ENCODE results near the gene PRR23E.

PRR23E gene

GRCh38 chr3:127185962-127186674, 6.8 kb upstream of the PRR23E start:
- no peak for FAIRE-seq

- FAIRE-seq: peak; percentile 32
Observed at GRCh38 chr3:127187316-127187715, 5.6 kb upstream of the PRR23E start.

DNA sequence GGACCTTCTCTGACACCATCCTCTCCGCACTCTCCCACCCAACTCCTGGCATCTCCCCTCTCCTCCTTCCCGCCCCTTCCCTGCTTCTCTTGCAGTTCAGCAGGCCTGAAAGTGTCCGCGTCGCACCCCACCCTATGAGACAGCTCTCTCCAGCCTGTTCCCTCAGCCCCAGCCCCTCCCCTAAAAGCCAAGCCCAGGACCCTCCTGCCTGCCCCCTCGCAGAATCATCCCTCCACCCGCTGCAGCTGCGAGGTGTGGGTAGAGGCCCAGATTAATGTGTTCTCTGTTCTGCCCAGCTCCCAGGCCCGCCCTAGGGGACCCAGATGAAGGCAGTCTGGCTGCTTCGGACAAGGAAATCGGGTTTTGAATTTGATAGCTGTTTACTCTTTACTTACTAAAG, 410 bp downstream of the PRR23E start:
- FAIRE-seq: no peak

- FAIRE-seq: no peak
Observed at GRCh38 chr3:127193775-127194174, 844 bp downstream of the PRR23E start.

DNA sequence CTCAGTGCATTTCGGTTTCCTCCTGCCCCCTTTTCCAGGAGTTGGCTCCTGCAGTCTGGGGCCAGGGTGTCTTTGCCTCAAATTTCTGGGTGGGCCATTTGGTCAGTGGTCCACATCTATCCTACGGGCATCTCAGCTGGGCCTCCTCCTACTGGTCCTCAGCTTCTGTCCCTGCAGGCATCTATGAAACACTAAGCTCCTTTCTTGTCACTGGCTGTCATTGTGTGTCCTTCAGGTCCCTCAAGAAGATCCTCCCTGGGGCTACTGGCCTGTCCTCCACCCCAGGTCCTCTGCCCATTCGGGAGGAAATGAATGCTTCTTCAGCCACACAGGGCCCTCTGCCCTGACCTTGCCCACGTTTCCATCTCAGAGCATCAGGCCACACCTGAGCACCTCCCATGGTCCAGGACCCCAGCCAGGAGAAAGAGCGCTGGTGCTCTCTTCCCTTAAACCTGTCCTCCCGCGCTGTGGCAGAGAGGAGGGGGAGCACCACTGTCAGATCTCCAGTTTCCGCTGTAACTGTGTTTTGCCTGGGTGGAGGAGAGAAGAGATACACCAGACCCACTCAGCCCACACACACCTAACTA, 1.8 kb downstream of the PRR23E start:
- no peak for FAIRE-seq

GRCh38 chr3:127195417-127195816, 2.5 kb downstream of the PRR23E start:
- FAIRE-seq: no peak

- FAIRE-seq: no peak
Observed at GRCh38 chr3:127196002-127196401, 3.1 kb downstream of the PRR23E start.

DNA sequence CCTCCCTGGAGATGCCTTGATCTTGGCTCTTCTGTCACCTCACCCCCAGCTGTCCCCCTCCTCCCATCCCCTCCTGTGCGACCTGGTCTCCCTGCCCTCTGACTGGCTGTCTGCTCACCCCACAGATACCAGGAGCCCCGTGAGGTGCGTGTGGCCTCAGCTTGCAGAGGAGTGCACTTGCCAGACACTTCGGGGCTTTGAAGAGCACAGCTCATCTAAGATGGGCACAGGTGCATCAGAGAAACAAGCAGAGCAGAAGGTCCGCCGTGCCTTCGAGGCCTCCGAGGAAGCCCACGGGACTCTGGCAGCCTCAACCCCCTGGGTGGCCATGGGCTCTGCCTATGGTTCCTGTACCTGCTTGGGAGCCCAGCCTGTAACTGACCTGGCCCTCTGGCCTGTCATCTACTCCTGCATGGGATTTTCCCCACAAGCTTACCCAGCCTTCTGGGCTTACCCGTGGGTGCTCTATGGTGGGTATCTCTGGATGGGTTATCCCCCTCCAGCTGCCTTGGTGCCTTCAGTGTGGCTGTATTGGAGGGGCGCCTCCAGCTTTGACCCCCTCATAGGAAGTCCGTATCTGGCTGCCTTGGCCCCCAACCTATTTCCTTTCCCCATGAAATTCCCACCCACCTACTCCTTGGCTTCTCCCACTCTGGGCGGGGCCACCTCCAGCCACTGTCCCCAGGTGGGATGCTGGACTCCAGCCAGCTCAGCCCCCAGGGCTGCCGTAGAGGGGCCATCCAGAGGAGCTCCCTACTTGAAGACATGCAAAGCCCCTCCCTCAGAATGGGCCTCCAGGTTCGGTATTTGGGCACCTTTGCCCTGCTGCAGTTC, 3.8 kb downstream of the PRR23E start:
- FAIRE-seq: no peak

DNA sequence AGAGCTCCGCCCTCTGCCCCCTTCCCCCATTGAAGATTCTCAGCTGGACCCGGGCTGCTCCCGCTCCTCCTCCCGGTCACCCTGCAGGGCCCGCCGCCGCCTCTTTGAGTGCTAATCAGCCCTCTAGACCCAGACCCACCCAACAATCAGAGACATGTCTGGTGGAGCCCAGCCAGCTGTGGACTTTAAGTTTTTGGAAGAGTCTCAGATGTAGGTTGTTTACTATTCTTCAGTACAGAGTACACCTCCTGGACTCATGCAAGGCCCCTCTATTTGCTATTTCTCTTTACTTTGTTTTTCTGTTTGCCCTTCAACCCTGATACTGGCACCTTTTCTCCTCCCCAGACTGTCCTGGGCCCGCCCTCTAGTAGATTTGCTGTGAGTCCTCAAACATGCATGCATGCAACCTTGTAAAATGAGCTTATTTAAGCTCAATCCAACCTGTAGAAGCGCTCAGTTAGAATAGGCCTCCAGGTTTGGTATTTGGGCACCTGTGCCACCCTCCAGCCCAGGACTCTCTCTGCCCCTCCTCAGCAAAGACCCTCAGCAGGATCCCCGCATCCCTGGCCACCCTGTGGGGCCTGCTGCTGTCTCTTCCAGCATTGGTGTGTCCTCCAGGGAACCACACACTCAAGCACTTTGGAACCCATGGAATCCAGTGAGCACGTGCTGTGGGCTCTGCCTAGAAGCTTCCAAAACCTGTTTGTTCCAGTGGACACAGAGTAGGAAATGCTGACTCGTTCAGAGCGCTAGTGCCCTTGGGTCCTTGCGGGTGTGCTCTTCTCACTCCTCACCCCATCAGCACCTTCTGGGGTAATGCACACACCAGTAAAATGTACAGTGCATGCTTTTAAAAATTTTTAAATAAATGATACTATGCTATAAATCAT, 4.6 kb downstream of the PRR23E start:
- FAIRE-seq: no peak

GRCh38 chr3:127200086-127200691, 7.3 kb downstream of the PRR23E start:
- no peak for FAIRE-seq

DNA sequence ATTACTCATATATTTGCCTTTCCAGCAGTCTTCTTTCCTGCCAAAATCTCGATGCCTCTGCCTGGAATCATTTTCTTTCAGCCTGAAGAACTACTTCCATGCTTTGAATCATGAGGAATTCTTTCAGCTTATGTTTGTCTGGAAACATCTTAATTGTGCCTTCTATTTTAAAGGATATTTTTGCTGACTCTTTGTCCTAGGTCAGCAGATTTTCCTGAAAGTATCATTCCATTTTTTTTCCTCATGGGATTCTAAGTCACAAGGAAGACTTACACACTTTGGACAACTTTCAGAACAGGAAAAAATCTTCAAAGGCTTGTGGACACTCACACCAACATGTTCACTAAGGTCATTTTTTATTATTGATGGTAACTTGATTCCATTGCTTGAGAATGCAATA, 10.1 kb downstream of the PRR23E start:
- FAIRE-seq: no peak

- no peak for FAIRE-seq
Observed at GRCh38 chr3:127204841-127205582, 12.1 kb downstream of the PRR23E start.

GRCh38 chr3:127206154-127206553, 13.2 kb downstream of the PRR23E start:
- no peak for FAIRE-seq

DNA sequence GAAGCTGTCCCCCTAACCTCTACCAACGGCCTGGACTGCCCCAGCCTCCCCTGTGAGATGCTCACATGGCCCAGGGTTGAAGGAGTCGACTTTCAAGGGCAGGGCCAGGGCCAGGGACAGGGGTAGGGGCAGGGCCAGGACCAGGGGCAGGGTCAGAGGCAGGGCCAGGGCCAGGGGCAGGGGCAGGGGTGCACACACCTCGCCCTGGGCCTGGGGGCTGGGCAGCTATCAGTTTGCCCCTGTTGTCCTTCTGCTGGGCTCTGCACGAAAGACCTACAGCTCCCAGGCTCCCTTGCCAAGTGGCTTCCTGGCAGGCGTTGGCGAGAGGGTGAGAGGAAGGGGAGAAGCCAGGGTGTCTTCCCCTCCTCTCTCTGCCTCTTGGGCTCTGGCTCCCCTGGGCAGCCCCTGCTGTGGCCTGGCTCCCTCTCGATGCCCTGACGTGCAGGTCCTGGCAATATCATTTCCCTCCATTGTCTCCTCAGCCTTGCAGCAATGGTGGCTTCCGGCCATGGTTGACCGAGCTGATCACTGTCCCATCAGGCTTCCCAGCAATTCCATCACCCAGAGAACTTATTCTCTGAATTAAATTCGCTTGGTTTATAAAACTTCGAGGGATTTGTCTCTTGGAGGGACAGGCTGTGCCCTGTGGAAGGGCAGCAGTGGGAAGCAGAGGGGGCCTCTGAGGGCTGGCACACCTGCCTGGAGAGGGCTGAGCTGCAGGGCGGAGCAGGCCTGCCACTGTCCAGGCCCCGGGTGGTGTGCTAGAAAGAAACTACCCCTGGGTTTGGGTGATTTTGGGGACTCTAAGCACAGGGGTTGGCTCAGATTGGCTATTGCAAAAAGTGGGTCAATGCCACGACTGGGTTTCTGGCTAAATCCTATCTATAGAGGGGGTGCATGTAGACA, 13.9 kb downstream of the PRR23E start:
- FAIRE-seq: no peak

- FAIRE-seq: no peak
Observed at GRCh38 chr3:127207727-127208482, 15.0 kb downstream of the PRR23E start.

GRCh38 chr3:127208483-127209100, 15.7 kb downstream of the PRR23E start:
- FAIRE-seq: no peak

GRCh38 chr3:127209155-127209839, 16.4 kb downstream of the PRR23E start:
- FAIRE-seq: no peak

- no peak for FAIRE-seq
Observed at GRCh38 chr3:127209840-127210653, 17.1 kb downstream of the PRR23E start.

Measured in A204.1 (cell line).